CD4-positive, alpha-beta T cell treated with Interferon gamma for 1 hour (primary cell): Measurements from ENCODE around the gene NYAP2.

Experiments
- DNase-seq: peaks from one replicate; pipeline ENCODE4 v3.0.0-alpha.2; 2020

The NYAP2 gene

GRCh38 chr2:225640550-225640949 is 241.0 kb downstream of the NYAP2 start:
- DNase-seq = no peak

- no peak for DNase-seq
Observed at GRCh38 chr2:225649274-225649673, 249.8 kb downstream of the NYAP2 start.

- no peak for DNase-seq
Observed at GRCh38 chr2:225650041-225650440, 250.5 kb downstream of the NYAP2 start.

DNA sequence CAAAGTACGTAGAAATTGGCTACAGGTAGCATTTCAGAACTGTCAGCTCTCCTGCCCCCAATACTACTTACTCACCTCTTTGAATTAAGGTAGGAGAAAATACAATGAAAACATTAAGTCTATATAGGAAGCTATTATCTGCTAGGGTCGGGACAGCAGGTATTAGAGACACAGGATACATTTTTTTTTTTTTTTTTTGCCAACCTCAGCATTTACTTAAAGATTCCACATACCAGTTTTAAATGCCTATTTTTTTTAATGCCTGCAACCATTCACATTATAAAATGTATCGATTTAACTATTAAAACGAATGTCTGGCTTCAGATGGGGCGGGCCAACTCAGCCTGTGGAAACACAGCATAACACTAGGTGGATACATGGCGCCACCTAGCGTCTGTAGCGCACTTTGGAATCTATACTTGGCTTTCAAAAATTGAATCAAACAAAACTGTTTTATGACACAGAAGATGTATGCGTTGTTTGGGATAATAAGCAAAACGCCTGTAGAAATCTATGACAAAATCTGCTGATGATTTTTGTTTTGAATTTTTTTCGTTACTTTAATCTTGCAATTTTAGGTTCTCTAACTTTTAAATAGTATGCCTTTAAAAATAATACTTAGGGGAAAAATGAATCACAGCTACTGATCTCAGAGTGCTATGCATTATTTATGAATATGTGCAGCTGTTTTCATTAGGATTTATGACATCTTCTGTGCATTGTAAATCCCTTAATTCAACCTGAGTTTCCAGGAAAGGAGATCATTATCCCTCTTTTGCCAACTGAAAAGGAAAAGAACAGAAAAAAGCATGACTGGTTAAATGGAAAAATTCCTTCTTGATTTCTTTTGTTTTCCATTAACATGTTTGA is 261.0 kb downstream of the NYAP2 start:
- DNase-seq = peak; percentile 34

GRCh38 chr2:225662101-225662500 is 262.6 kb downstream of the NYAP2 start:
- no peak for DNase-seq

DNA sequence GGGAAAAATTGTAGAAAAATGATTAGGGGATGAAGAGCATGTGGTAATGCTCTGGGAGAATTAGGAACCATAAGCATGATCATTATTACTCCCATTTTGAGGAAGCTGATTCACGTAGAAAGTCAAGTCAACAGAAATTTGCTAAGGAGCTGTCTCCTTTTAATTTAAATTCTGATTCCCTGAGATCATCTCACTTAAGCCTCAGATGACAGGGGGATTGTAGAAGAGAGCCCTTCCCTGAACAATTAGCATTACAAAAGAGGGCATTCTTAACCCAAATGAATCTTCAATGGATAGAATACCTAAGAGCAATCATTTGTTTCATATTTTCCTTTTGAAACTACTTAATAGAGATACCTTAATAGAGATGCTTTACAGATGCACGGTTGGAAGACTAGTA is 267.9 kb downstream of the NYAP2 start:
- DNase-seq = no peak

- DNase-seq = no peak
Observed at GRCh38 chr2:225668606-225669266, 269.2 kb downstream of the NYAP2 start.

GRCh38 chr2:225670111-225670974 is 270.8 kb downstream of the NYAP2 start:
- DNase-seq = no peak

- no peak for DNase-seq
Observed at GRCh38 chr2:225678792-225679191, 279.3 kb downstream of the NYAP2 start.

DNA sequence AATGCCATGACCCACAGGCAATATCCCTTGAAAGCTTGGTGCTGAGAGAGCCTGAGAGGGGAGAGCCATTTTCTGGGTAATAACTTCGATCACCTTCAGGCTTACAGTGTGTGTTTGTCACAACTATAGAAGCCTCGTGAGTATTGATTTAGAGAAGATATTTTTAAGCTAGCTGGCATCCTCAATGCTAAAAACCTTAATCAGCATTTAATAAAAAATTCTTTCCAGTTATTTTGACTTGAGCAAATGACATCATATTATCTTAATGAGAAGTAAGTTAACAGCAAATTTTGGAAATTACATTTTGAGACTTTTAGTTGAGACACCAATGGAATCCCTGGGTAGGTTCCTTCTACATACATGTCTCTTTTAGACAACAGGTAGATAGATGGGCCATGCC is 283.7 kb downstream of the NYAP2 start:
- no peak for DNase-seq

DNA sequence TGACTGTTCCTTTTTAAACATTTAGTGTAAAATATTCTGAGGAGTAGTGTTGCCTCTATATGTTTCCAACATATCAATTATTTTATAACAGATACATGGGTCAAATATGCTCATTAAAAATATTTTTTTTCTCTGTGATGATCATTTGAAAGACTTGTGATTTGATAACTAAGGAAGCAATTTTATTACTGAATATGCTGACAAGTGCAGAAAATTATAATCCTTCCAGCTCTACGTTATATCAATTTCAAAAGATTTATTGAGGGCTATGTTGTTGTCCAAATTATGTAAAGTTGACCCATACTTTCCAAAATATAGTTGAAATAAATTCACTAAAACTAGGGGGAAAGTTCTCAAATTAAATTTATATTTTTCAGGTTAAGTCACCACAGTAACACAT is 290.6 kb downstream of the NYAP2 start:
- DNase-seq = no peak

DNA sequence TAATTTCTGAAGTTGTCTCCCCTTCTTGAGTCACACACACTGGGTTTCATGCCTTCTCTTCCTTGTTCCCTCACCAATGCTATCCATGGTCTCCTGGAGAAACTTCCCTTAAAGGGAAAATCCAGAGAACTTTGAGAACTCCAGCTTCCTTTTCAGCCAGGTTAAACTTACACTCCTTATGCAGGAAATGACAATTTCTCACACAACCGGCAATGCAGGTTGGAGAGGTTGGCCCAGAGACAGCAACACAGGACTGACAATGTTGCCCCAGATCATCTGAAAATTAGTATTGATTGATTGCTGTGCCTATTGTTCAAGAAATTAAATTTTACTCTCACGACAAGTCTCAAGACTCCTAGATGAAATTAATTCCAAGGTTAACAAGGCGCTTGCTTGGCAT is 292.2 kb downstream of the NYAP2 start:
- DNase-seq = no peak

- no peak for DNase-seq
Observed at GRCh38 chr2:225693259-225693658, 293.7 kb downstream of the NYAP2 start.

DNA sequence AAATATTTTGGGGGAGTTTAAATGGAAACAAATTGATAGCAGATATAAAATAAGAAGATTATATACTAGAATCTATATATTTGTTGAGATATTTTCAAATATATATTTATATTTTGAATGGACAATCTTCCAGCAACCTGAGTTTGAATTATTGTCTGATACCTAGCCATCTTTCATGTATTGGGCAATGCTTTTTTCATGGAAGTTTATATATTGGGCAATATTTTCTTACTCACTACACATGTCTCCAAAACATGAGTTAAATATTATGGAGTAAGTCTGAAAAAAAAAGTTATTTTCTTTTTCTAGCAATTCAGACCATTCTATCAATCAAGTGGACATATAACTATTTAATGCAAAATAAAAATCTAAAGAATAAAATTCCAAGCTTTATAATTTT is 295.2 kb downstream of the NYAP2 start:
- no peak for DNase-seq

- no peak for DNase-seq
Observed at GRCh38 chr2:225697936-225698335, 298.4 kb downstream of the NYAP2 start.
